Parathyroid adenoma (tissue), 2 donors: ENCODE measurements around the gene COL23A1.
"Not testable (repeated sequence)": the region's sequence is repeated elsewhere in the genome, so short reads cannot be mapped to it uniquely, and the experiment has no call there.

ENCODE experiments used
- H2AFZ ChIP-seq: fragments of 300-600 bp; sonication (generic); one replicate; pipeline ENCODE4 v1.7.0; 2017; ENCODE audit warnings: antibody characterized with exemption, mild to moderate bottlenecking
- H3K27ac ChIP-seq: fragments of 300-600 bp; sonication (generic); one replicate; pipeline ENCODE4 v1.7.0; 2017
- H3K27me3 ChIP-seq: fragments of 300-600 bp; sonication (generic); one replicate; pipeline ENCODE4 v1.7.0; 2017; ENCODE audit warnings: low read length; ENCODE audit not compliant: control insufficient read depth, insufficient read depth
- H3K36me3 ChIP-seq: fragments of 300-600 bp; sonication (generic); one replicate; pipeline ENCODE4 v1.7.0; 2017; ENCODE audit warnings: low read length; ENCODE audit not compliant: control insufficient read depth, insufficient read depth
- H3K4me1 ChIP-seq: fragments of 300-600 bp; sonication (generic); one replicate; pipeline ENCODE4 v1.7.0; 2017; ENCODE audit warnings: control low read depth
- H3K4me2 ChIP-seq: fragments of 300-600 bp; sonication (generic); one replicate; pipeline ENCODE4 v1.7.0; 2017; ENCODE audit warnings: low read length
- H3K4me3 ChIP-seq: fragments of 300-600 bp; sonication (generic); one replicate; pipeline ENCODE4 v1.7.0; 2017; ENCODE audit warnings: low read depth, low read length
- H3K79me2 ChIP-seq: fragments of 300-600 bp; sonication (generic); one replicate; pipeline ENCODE4 v1.7.0; 2017; ENCODE audit warnings: control low read depth
- H3K9ac ChIP-seq: fragments of 300-600 bp; sonication (generic); one replicate; pipeline ENCODE4 v1.7.0; 2017; ENCODE audit warnings: mild to moderate bottlenecking
- H3K9me3 ChIP-seq: fragments of 300-600 bp; sonication (generic); one replicate; pipeline ENCODE4 v1.7.0; 2017; ENCODE audit warnings: low read length; ENCODE audit not compliant: control insufficient read depth
- CTCF ChIP-seq: fragments of 300-600 bp; sonication (generic); IDR thresholded peaks from one replicate; pipeline ENCODE4 v1.7.0; 2017; ENCODE audit warnings: antibody characterized with exemption, mild to moderate bottlenecking
- donor health status: primary hyperparathyroidism.

Gene COL23A1

GRCh38 chr5:178305801-178306200, 284.4 kb downstream of the COL23A1 start:
- Histone ChIP-seq H2AFZ (no peak overlapping the region), H3K9me3 (no peaks in the 10 kb centered on the region), H3K4me3 (no peak overlapping the region), H3K4me2 (no peak overlapping the region), H3K9ac (no peak overlapping the region), H3K36me3 (no peaks in the 10 kb centered on the region), H3K27ac (no peak overlapping the region), H3K4me1 (no peaks in the 10 kb centered on the region), H3K79me2 (no peaks in the 10 kb centered on the region), H3K27me3 (no peaks in the 10 kb centered on the region)
- TF ChIP-seq CTCF, result no peak

- Histone ChIP-seq H3K9me3 (no peaks in the 10 kb centered on the region), H3K4me1 (no peaks in the 10 kb centered on the region), H3K27ac (no peak overlapping the region), H3K79me2 (no peaks in the 10 kb centered on the region), H3K4me3 (no peak overlapping the region), H3K9ac (no peak overlapping the region), H3K36me3 (no peaks in the 10 kb centered on the region), H2AFZ (no peak overlapping the region), H3K27me3 (no peaks in the 10 kb centered on the region), H3K4me2 (no peak overlapping the region)
- no peak for TF ChIP-seq CTCF
Measured at GRCh38 chr5:178304761-178305645, 285.2 kb downstream of the COL23A1 start.

GRCh38 chr5:178304016-178304415, 286.2 kb downstream of the COL23A1 start:
- Histone ChIP-seq H3K79me2 (no peaks in the 10 kb centered on the region), H3K27ac (no peak overlapping the region), H3K4me1 (no peaks in the 10 kb centered on the region), H3K36me3 (no peaks in the 10 kb centered on the region), H2AFZ (no peak overlapping the region), H3K4me3 (no peak overlapping the region), H3K9me3 (no peaks in the 10 kb centered on the region), H3K4me2 (no peak overlapping the region), H3K9ac (no peak overlapping the region), H3K27me3 (no peaks in the 10 kb centered on the region)
- TF ChIP-seq CTCF, result no peak

- H3K27me3 ChIP-seq, H3K36me3 ChIP-seq, H3K9ac ChIP-seq, H3K4me1 ChIP-seq, H2AFZ ChIP-seq, H3K4me2 ChIP-seq, H3K79me2 ChIP-seq, H3K9me3 ChIP-seq, H3K27ac ChIP-seq, H3K4me3 ChIP-seq: not testable (repeated sequence)
Measured at GRCh38 chr5:178302321-178302720, 287.9 kb downstream of the COL23A1 start.

- no peak overlapping the region for H3K4me3 ChIP-seq
- H3K4me1 ChIP-seq, result no peaks in the 10 kb centered on the region
- no peaks in the 10 kb centered on the region for H3K79me2 ChIP-seq
- H2AFZ ChIP-seq, result no peak overlapping the region
- no peaks in the 10 kb centered on the region for H3K9me3 ChIP-seq
- no peaks in the 10 kb centered on the region for H3K27me3 ChIP-seq
- no peak overlapping the region for H3K9ac ChIP-seq
- TF ChIP-seq CTCF, result no peak
- no peaks in the 10 kb centered on the region for H3K36me3 ChIP-seq
- no peak overlapping the region for H3K4me2 ChIP-seq
- H3K27ac ChIP-seq, result no peak overlapping the region
Measured at GRCh38 chr5:178301641-178302040, 288.6 kb downstream of the COL23A1 start.
